Measurements from ENCODE around the gene ANKRD42.
A peak's percentile ranks its signal among the peaks of the same experiment; 100 is the strongest.

ANKRD42 gene

GRCh38 chr11:83282084-83282716 is 88.7 kb downstream of the ANKRD42 start:
- H3K36me3 ChIP-seq (ENCODE audit: insufficient read depth, low read depth, low read length): peaks cover 36% of the 10 kb centered on the region
- no peaks in the 10 kb centered on the region for H3K27me3 ChIP-seq (ENCODE audit: insufficient read depth, low read length)
- H3K27ac ChIP-seq (ENCODE audit: low read length): no peak overlapping the region
- H3K4me1 ChIP-seq (ENCODE audit: insufficient read depth, low read length): peaks cover 11% of the 10 kb centered on the region
- H3K4me3 ChIP-seq (ENCODE audit: low read length): no peak overlapping the region; the same call in 1 of the 2 replicates
- no peaks in the 10 kb centered on the region for H3K9me3 ChIP-seq (ENCODE audit: insufficient read depth, low read depth, low read length)
- H3K9ac ChIP-seq (ENCODE audit: low read depth, low read length): no peak overlapping the region

GRCh38 chr11:83284501-83285150 is 91.1 kb downstream of the ANKRD42 start:
- peaks cover 11% of the 10 kb centered on the region for H3K4me1 ChIP-seq (ENCODE audit: insufficient read depth, low read length)
- H3K9me3 ChIP-seq (ENCODE audit: insufficient read depth, low read depth, low read length): no peaks in the 10 kb centered on the region
- H3K27ac ChIP-seq (ENCODE audit: low read length): no peak overlapping the region

GRCh38 chr11:83285151-83285770 is 91.7 kb downstream of the ANKRD42 start:
- peaks cover 7% of the 10 kb centered on the region; the same call in 1 of the 2 replicates for H3K36me3 ChIP-seq (ENCODE audit: insufficient read depth, low read depth, low read length)
- peaks cover 11% of the 10 kb centered on the region for H3K4me1 ChIP-seq (ENCODE audit: insufficient read depth, low read length)
- peak overlapping the region; percentile 68 for H3K27ac ChIP-seq (ENCODE audit: low read length)
- H3K4me3 ChIP-seq (ENCODE audit: low read length): peak overlapping the region; percentile 99
- no peaks in the 10 kb centered on the region for H3K9me3 ChIP-seq (ENCODE audit: insufficient read depth, low read depth, low read length)
- H3K27me3 ChIP-seq (ENCODE audit: insufficient read depth, low read length): no peaks in the 10 kb centered on the region
- H3K9ac ChIP-seq (ENCODE audit: low read depth, low read length): peak overlapping the region; percentile 97

More at GRCh38 chr11:83284501-83285150, 91.1 kb downstream of the ANKRD42 start:
- peaks cover 13% of the 10 kb centered on the region; the same call in 1 of the 2 replicates for H3K36me3 ChIP-seq (ENCODE audit: insufficient read depth, low read depth, low read length)
- H3K9ac ChIP-seq (ENCODE audit: low read depth, low read length): peak overlapping the region; percentile 97; the same call in 1 of the 2 replicates
- no peaks in the 10 kb centered on the region for H3K27me3 ChIP-seq (ENCODE audit: insufficient read depth, low read length)
- H3K4me3 ChIP-seq (ENCODE audit: low read length): peak overlapping the region; percentile 99

GRCh38 chr11:83285771-83286528 is 92.4 kb downstream of the ANKRD42 start, which contains the start of gene CCDC90B:
Gene CCDC90B (minus strand): TSS chr11:83286367. CDS start chr11:83285972, 395 bp downstream.
- peak within 1 kb of the TSS; percentile 90 for H3K27ac ChIP-seq (ENCODE audit: low read length)
- peak within 1 kb of the TSS; percentile 99 for H3K4me3 ChIP-seq (ENCODE audit: low read length)
- peaks cover 11% of the 10 kb centered on the region for H3K4me1 ChIP-seq (ENCODE audit: insufficient read depth, low read length)
- no peaks in the 10 kb centered on the region for H3K9me3 ChIP-seq (ENCODE audit: insufficient read depth, low read depth, low read length)
- no peaks in the 10 kb centered on the region for H3K27me3 ChIP-seq (ENCODE audit: insufficient read depth, low read length)
- 0 out of 2 replicates have a peak, but pooled peaks cover 1% of the 10 kb centered on the region for H3K36me3 ChIP-seq (ENCODE audit: insufficient read depth, low read depth, low read length)
- peak within 1 kb of the TSS; percentile 97 for H3K9ac ChIP-seq (ENCODE audit: low read depth, low read length)

GRCh38 chr11:83287631-83288030 is 94.1 kb downstream of the ANKRD42 start:
- Histone ChIP-seq H3K9ac (ENCODE audit: low read depth, low read length) (no peak overlapping the region), H3K36me3 (ENCODE audit: insufficient read depth, low read depth, low read length) (no peaks in the 10 kb centered on the region), H3K27ac (ENCODE audit: low read length) (no peak overlapping the region), H3K27me3 (ENCODE audit: insufficient read depth, low read length) (no peaks in the 10 kb centered on the region), H3K9me3 (ENCODE audit: insufficient read depth, low read depth, low read length) (no peaks in the 10 kb centered on the region), H3K4me1 (ENCODE audit: insufficient read depth, low read length) (peaks cover 15% of the 10 kb centered on the region), H3K4me3 (ENCODE audit: low read length) (no peak overlapping the region)

- H3K9me3 ChIP-seq (ENCODE audit: insufficient read depth, low read depth, low read length): no peaks in the 10 kb centered on the region
- no peaks in the 10 kb centered on the region for H3K27me3 ChIP-seq (ENCODE audit: insufficient read depth, low read length)
- no peak overlapping the region for H3K27ac ChIP-seq (ENCODE audit: low read length)
- no peak overlapping the region for H3K9ac ChIP-seq (ENCODE audit: low read depth, low read length)
- H3K36me3 ChIP-seq (ENCODE audit: insufficient read depth, low read depth, low read length): no peaks in the 10 kb centered on the region
- no peak overlapping the region for H3K4me3 ChIP-seq (ENCODE audit: low read length)
- peaks cover 7% of the 10 kb centered on the region; the same call in 1 of the 2 replicates for H3K4me1 ChIP-seq (ENCODE audit: insufficient read depth, low read length)
Measured at GRCh38 chr11:83292709-83293456, 99.4 kb downstream of the ANKRD42 start.

GRCh38 chr11:83293457-83293774 is 99.9 kb downstream of the ANKRD42 start:
- Histone ChIP-seq H3K9ac (ENCODE audit: low read depth, low read length) (no peak overlapping the region), H3K4me3 (ENCODE audit: low read length) (no peak overlapping the region), H3K36me3 (ENCODE audit: insufficient read depth, low read depth, low read length) (no peaks in the 10 kb centered on the region), H3K27ac (ENCODE audit: low read length) (no peak overlapping the region), H3K9me3 (ENCODE audit: insufficient read depth, low read depth, low read length) (no peaks in the 10 kb centered on the region), H3K27me3 (ENCODE audit: insufficient read depth, low read length) (no peaks in the 10 kb centered on the region), H3K4me1 (ENCODE audit: insufficient read depth, low read length) (peaks cover 7% of the 10 kb centered on the region; the same call in 1 of the 2 replicates)

- H3K27me3 ChIP-seq (ENCODE audit: insufficient read depth, low read length): no peaks in the 10 kb centered on the region
- no peak overlapping the region for H3K4me3 ChIP-seq (ENCODE audit: low read length)
- H3K4me1 ChIP-seq (ENCODE audit: insufficient read depth, low read length): peaks cover 7% of the 10 kb centered on the region; the same call in 1 of the 2 replicates
- no peak overlapping the region for H3K9ac ChIP-seq (ENCODE audit: low read depth, low read length)
- H3K27ac ChIP-seq (ENCODE audit: low read length): no peak overlapping the region
- H3K9me3 ChIP-seq (ENCODE audit: insufficient read depth, low read depth, low read length): no peaks in the 10 kb centered on the region
- H3K36me3 ChIP-seq (ENCODE audit: insufficient read depth, low read depth, low read length): no peaks in the 10 kb centered on the region
Measured at GRCh38 chr11:83294208-83294607, 100.7 kb downstream of the ANKRD42 start.

Measured in iPS-20b (cell line).